ENCODE data around the gene FBXW9. TPM values are rescaled to one million over a fixed set of nuclear protein-coding genes. Genes with fewer than 3 reads are reported as not detected.

FBXW9 gene
- total RNA-seq, 2 experiments from 2014 or later = 11.0 to 11.5 TPM

DNA sequence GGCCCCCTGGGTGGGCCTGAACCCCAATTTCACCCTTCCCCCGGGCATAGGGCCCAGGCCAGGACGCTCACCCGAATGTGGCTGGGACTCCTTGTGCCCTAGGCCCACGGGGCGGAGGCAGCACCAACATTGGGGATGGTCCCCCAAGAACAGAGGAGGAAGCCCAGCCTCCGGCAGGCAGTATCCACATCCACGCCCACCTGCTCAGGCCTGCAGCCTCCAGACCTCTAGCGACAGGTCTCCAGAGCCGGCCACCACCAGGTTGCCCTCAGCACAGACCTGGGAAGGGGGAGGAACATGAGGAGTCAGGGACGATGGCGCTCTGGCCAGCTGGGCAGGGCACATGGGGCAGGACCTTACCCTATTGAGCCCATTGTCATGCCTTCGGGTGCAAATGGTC is 7.4 kb downstream of the FBXW9 start:
- H3K4me2 ChIP-seq (ENCODE audit: low read length) = no peak overlapping the region
- peaks cover 5% of the 10 kb centered on the region; the same call in 1 of the 2 replicates for H3K36me3 ChIP-seq (ENCODE audit: insufficient read depth, low read length)
- CTCF ChIA-PET (ENCODE audit: unreplicated experiment) = no interaction called here
- POLR2A ChIA-PET = no interaction called here
- H3K9me2 ChIP-seq (ENCODE audit: insufficient read depth, low read length) = no peaks in the 10 kb centered on the region
- no TSS peak for BruUV-seq (replicated peaks)
- intact Hi-C loops (cut with micrococcal nuclease; ENCODE audit: unreplicated experiment) = no loop called here
- no peaks in the 10 kb centered on the region for H3K4me1 ChIP-seq (ENCODE audit: insufficient read depth, low read length, poor library complexity, severe bottlenecking)
- no peak overlapping the region for H3K4me3 ChIP-seq (ENCODE audit: low read depth, low read length, poor library complexity, severe bottlenecking)
- H2AFZ ChIP-seq (ENCODE audit: low read length) = no peak overlapping the region
- no peaks in the 10 kb centered on the region for H3K79me2 ChIP-seq (ENCODE audit: insufficient read depth, low read depth, low read length)
- H3K9me3 ChIP-seq (ENCODE audit: low read length) = no peaks in the 10 kb centered on the region
- H3K27ac ChIP-seq (ENCODE audit: low read depth, low read length, poor library complexity, severe bottlenecking) = no peak overlapping the region
- no peaks in the 10 kb centered on the region for H4K20me1 ChIP-seq (ENCODE audit: insufficient read depth, low read length)
- TF ChIP-seq, protein P1, sequence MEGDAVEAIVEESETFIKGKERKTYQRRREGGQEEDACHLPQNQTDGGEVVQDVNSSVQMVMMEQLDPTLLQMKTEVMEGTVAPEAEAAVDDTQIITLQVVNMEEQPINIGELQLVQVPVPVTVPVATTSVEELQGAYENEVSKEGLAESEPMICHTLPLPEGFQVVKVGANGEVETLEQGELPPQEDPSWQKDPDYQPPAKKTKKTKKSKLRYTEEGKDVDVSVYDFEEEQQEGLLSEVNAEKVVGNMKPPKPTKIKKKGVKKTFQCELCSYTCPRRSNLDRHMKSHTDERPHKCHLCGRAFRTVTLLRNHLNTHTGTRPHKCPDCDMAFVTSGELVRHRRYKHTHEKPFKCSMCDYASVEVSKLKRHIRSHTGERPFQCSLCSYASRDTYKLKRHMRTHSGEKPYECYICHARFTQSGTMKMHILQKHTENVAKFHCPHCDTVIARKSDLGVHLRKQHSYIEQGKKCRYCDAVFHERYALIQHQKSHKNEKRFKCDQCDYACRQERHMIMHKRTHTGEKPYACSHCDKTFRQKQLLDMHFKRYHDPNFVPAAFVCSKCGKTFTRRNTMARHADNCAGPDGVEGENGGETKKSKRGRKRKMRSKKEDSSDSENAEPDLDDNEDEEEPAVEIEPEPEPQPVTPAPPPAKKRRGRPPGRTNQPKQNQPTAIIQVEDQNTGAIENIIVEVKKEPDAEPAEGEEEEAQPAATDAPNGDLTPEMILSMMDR (conservative IDR thresholded peaks at IDR 0.05; ENCODE audit: low read length) = no peak
- no peak for TF ChIP-seq EZH2phosphoT487 (IDR thresholded peaks at IDR 0.05; ENCODE audit: borderline replicate concordance, low read depth, low read length)
- DNase-seq (ENCODE audit: low spot score) = no peak

DNA sequence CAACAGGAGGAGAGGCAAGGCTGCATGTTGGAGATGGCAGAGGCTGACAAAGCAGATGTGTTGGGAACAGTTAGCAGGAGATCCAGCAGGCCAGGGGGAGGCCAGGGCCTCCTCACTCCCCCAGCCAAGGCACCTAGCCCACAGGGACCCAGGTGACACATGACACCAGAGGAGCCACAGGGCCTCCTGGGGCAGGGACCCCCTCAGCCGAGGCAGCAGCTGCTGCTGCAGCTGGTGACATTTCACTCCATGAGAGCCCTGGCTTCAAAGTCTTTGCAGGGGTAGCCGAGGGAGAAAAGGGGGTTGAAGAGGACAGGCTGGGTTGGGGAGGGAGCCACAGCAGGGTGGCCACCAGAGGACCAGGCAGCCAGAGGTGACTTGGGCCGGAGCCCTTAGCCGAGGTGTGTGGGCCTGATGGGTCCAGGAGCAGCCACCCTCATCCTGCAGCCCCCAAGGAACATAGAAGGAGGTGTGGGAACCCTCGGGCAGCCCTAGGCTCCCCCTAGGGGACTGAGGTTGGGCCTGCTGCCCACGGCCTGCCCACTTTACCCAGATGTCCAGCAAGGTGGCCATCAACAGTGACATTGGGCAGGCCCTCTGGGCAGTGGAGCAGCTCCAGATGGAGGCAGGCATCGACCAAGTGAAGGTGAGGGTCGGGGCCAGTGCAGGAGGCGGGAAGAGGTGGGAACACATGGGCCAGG is 8.8 kb downstream of the FBXW9 start, which contains the start of gene GNG14:
GNG14 (plus strand) TSS at position 503 of the 701 bp plus-strand sequence; CDS start at position 554, 51 bp downstream.
- no peaks in the 10 kb centered on the region for H3K79me2 ChIP-seq (ENCODE audit: insufficient read depth, low read depth, low read length)
- no peak for DNase-seq (ENCODE audit: low spot score)
- no peaks in the 10 kb centered on the region for H3K9me3 ChIP-seq (ENCODE audit: low read length)
- no peak within 1 kb of the TSS for H3K4me2 ChIP-seq (ENCODE audit: low read length)
- H2AFZ ChIP-seq (ENCODE audit: low read length) = no peak within 1 kb of the TSS
- ChIA-PET POLR2A (interaction anchor here (0.7 kb wide), 1 partner anchor 134 kb away, joined by 7 read pairs; no protein-coding TSS in a partner anchor), CTCF (ENCODE audit: unreplicated experiment) (no interaction called here)
- TF ChIP-seq, protein P1 (conservative IDR thresholded peaks at IDR 0.05; ENCODE audit: low read length) = no peak
- no peak for TF ChIP-seq EZH2phosphoT487 (IDR thresholded peaks at IDR 0.05; ENCODE audit: borderline replicate concordance, low read depth, low read length)
- H3K27ac ChIP-seq (ENCODE audit: low read depth, low read length, poor library complexity, severe bottlenecking) = no peak within 1 kb of the TSS
- no peaks in the 10 kb centered on the region for H3K36me3 ChIP-seq (ENCODE audit: insufficient read depth, low read length)
- no peaks in the 10 kb centered on the region for H4K20me1 ChIP-seq (ENCODE audit: insufficient read depth, low read length)
- no peak within 1 kb of the TSS for H3K4me3 ChIP-seq (ENCODE audit: low read depth, low read length, poor library complexity, severe bottlenecking)
- intact Hi-C loops (cut with micrococcal nuclease; ENCODE audit: unreplicated experiment) = no loop called here
- no peaks in the 10 kb centered on the region for H3K4me1 ChIP-seq (ENCODE audit: insufficient read depth, low read length, poor library complexity, severe bottlenecking)
- no TSS peak for BruUV-seq (replicated peaks)
- H3K9me2 ChIP-seq (ENCODE audit: insufficient read depth, low read length) = no peaks in the 10 kb centered on the region

DNA sequence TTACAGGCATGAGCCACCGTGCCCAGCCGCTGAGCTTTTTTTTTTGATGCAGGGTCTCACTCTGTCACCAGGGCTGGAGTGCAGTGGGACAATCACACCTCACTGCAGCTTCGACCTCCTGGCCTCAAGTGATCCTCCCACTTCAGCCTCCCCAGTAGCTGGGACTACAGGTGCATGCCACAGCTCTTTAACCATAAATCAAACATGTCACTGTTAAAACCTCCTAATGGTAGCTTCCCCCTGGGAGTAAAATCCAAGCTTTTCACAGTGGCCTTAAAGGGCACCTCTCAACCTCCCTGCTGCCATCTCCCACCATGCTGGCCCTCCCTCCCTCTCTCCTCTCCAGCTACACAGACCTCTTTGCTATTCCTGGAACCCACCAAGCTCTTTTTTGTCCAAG is 10.6 kb downstream of the FBXW9 start:
- Histone ChIP-seq H3K4me1 (ENCODE audit: insufficient read depth, low read length, poor library complexity, severe bottlenecking) (no peaks in the 10 kb centered on the region), H3K79me2 (ENCODE audit: insufficient read depth, low read depth, low read length) (no peaks in the 10 kb centered on the region), H3K36me3 (ENCODE audit: insufficient read depth, low read length) (no peaks in the 10 kb centered on the region), H3K27ac (ENCODE audit: low read depth, low read length, poor library complexity, severe bottlenecking) (no peak overlapping the region), H3K9me3 (ENCODE audit: low read length) (no peaks in the 10 kb centered on the region), H2AFZ (ENCODE audit: low read length) (no peak overlapping the region), H3K4me3 (ENCODE audit: low read depth, low read length, poor library complexity, severe bottlenecking) (no peak overlapping the region), H4K20me1 (ENCODE audit: insufficient read depth, low read length) (no peaks in the 10 kb centered on the region), H3K9me2 (ENCODE audit: insufficient read depth, low read length) (no peaks in the 10 kb centered on the region), H3K4me2 (ENCODE audit: low read length) (no peak overlapping the region)
- CTCF ChIA-PET (ENCODE audit: unreplicated experiment) = interaction anchor here (0.6 kb wide), 1 partner anchor 48 kb away, joined by 9 read pairs; the partner anchor contains the start of gene TRIR
- POLR2A ChIA-PET = no interaction called here
- intact Hi-C loops (cut with micrococcal nuclease; ENCODE audit: unreplicated experiment) = no loop called here
- DNase-seq (ENCODE audit: low spot score) = no peak
- BruUV-seq (replicated peaks) = no TSS peak
- TF ChIP-seq EZH2phosphoT487 (IDR thresholded peaks at IDR 0.05; ENCODE audit: borderline replicate concordance, low read depth, low read length) = no peak
- TF ChIP-seq, protein P1 (conservative IDR thresholded peaks at IDR 0.05; ENCODE audit: low read length) = no peak

Measured in OCI-LY7 (cell line).